ENCODE measurements around the gene GARS1. TPM values are rescaled to one million over a fixed set of nuclear protein-coding genes. Genes with fewer than 3 reads are reported as not detected.
A peak's percentile ranks its signal among the peaks of the same experiment; 100 is the strongest.

The GARS1 gene
- total RNA-seq, 1 donor from 2014 or later = 140 TPM

- no peak for DNase-seq (ENCODE audit: low read depth)
Measured at GRCh38 chr7:30654296-30655090, 59.8 kb downstream of the GARS1 start.

- DNase-seq (ENCODE audit: low read depth) = no peak
Measured at GRCh38 chr7:30655096-30655970, 60.7 kb downstream of the GARS1 start.

GRCh38 chr7:30656006-30656957, 61.6 kb downstream of the GARS1 start:
- no peak for DNase-seq (ENCODE audit: low read depth)

- DNase-seq (ENCODE audit: low read depth) = no peak
Measured at GRCh38 chr7:30657131-30657530, 62.5 kb downstream of the GARS1 start.

GRCh38 chr7:30658479-30659074, 63.9 kb downstream of the GARS1 start:
- peak; percentile 18 for DNase-seq (ENCODE audit: low read depth)

GRCh38 chr7:30659312-30659711, 64.6 kb downstream of the GARS1 start:
- DNase-seq (ENCODE audit: low read depth) = peak; percentile 59

- peak; percentile 33 for DNase-seq (ENCODE audit: low read depth)
Measured at GRCh38 chr7:30660331-30661255, 65.9 kb downstream of the GARS1 start.

GRCh38 chr7:30661926-30662325, 67.2 kb downstream of the GARS1 start:
- no peak for DNase-seq (ENCODE audit: low read depth)

GRCh38 chr7:30662431-30662939, 67.8 kb downstream of the GARS1 start:
- DNase-seq (ENCODE audit: low read depth) = no peak

- no peak for DNase-seq (ENCODE audit: low read depth)
Measured at GRCh38 chr7:30663414-30663813, 68.7 kb downstream of the GARS1 start.

GRCh38 chr7:30664184-30664885, 69.7 kb downstream of the GARS1 start:
- no peak for DNase-seq (ENCODE audit: low read depth)

- DNase-seq (ENCODE audit: low read depth) = no peak
Measured at GRCh38 chr7:30665043-30665442, 70.4 kb downstream of the GARS1 start.

GRCh38 chr7:30665449-30665848, 70.8 kb downstream of the GARS1 start:
- no peak for DNase-seq (ENCODE audit: low read depth)

- no peak for DNase-seq (ENCODE audit: low read depth)
Measured at GRCh38 chr7:30667172-30667571, 72.5 kb downstream of the GARS1 start.

GRCh38 chr7:30668102-30668501, 73.4 kb downstream of the GARS1 start:
- DNase-seq (ENCODE audit: low read depth) = no peak

GRCh38 chr7:30671793-30672465, 77.3 kb downstream of the GARS1 start:
- DNase-seq (ENCODE audit: low read depth) = peak; percentile 88

GRCh38 chr7:30674420-30674819, 79.7 kb downstream of the GARS1 start:
- no peak for DNase-seq (ENCODE audit: low read depth)

GRCh38 chr7:30674876-30675275, 80.2 kb downstream of the GARS1 start:
- DNase-seq (ENCODE audit: low read depth) = no peak
